Osteocyte (in vitro differentiated cells): ENCODE data around the gene PPY. TPM values are rescaled to one million over a fixed set of nuclear protein-coding genes. Genes with fewer than 3 reads are reported as not detected.
"Not testable (repeated sequence)": the region's sequence is repeated elsewhere in the genome, so short reads cannot be mapped to it uniquely, and the experiment has no call there.

Experiments
- DNase-seq: peaks from one replicate; pipeline ENCODE4 v3.0.0; 2021; ENCODE audit warnings: mixed read lengths; ENCODE audit not compliant: unreplicated experiment; ENCODE audit errors: extremely low spot score
- H3K27ac Mint-ChIP-seq: one replicate; pipeline ENCODE4 v1.8.0; 2021; ENCODE audit warnings: mild to moderate bottlenecking, mixed read lengths; ENCODE audit not compliant: unreplicated experiment
- H3K27me3 Mint-ChIP-seq: one replicate; pipeline ENCODE4 v1.8.0; 2021; ENCODE audit warnings: mixed read lengths; ENCODE audit not compliant: unreplicated experiment
- H3K36me3 Mint-ChIP-seq: one replicate; pipeline ENCODE4 v1.8.0; 2021; ENCODE audit warnings: mixed read lengths; ENCODE audit not compliant: unreplicated experiment
- H3K4me1 Mint-ChIP-seq: one replicate; pipeline ENCODE4 v1.8.0; 2021; ENCODE audit warnings: mixed read lengths; ENCODE audit not compliant: unreplicated experiment
- H3K4me3 Mint-ChIP-seq: one replicate; pipeline ENCODE4 v1.8.0; 2021; ENCODE audit warnings: mild to moderate bottlenecking, moderate library complexity, mixed read lengths; ENCODE audit not compliant: unreplicated experiment
- H3K9me3 Mint-ChIP-seq: one replicate; pipeline ENCODE4 v1.8.0; 2021; ENCODE audit warnings: mixed read lengths; ENCODE audit not compliant: unreplicated experiment
- total RNA-seq: library from RNA; stranded (reverse); gene quantifications from 2 replicates; pipeline ENCODE4 v1.2.1, GENCODE V29; 2021
- TF ChIP-seq, protein P1 (sequence below): fragments of 200-600 bp; sonication (generic); IDR thresholded peaks from 2 replicates; pipeline ENCODE4 v1.5.0; 2021; ENCODE audit warnings: antibody characterized with exemption, mild to moderate bottlenecking, moderate library complexity

The PPY gene
- total RNA-seq, 1 donor from 2014 or later, result not detected

DNA sequence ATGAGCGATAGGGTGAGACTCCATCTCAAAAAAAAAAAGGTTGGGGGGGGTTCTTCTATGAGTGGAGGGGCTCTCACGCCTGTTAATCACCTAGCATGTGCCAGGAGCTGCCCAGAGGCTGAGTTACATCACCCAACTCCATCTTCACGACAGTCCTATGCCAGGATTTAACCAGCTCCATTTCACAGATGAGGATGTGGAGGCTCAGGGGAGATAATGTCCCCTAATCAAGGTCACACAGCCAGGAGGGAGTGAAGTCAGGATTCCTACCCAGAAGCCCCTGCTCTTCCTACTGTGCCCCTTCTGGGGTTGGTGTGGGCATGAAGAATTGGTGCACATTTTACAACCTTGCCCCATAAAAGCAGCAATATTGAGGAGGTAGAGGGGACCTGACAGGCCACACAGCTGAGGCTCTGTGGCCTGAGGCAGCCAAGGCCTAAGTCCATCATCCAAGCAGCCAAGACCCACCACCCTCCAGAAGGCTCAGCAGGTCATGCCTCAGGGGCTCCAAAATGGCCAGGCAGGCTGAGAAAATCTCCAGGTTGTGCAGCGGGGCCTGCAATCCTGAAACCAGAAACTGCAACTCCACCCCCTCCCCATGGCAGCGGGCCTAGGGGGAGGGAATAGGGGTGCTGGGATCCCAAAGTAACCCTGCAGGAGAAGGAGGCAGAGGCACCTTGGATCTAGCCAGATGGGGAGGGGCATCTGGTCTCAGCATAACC is 6.9 kb downstream of the PPY start:
- TF ChIP-seq, protein P1, sequence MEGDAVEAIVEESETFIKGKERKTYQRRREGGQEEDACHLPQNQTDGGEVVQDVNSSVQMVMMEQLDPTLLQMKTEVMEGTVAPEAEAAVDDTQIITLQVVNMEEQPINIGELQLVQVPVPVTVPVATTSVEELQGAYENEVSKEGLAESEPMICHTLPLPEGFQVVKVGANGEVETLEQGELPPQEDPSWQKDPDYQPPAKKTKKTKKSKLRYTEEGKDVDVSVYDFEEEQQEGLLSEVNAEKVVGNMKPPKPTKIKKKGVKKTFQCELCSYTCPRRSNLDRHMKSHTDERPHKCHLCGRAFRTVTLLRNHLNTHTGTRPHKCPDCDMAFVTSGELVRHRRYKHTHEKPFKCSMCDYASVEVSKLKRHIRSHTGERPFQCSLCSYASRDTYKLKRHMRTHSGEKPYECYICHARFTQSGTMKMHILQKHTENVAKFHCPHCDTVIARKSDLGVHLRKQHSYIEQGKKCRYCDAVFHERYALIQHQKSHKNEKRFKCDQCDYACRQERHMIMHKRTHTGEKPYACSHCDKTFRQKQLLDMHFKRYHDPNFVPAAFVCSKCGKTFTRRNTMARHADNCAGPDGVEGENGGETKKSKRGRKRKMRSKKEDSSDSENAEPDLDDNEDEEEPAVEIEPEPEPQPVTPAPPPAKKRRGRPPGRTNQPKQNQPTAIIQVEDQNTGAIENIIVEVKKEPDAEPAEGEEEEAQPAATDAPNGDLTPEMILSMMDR, result no peak
- Mint-ChIP-seq H3K9me3 (no peaks in the 10 kb centered on the region), H3K27ac (no peak overlapping the region), H3K4me1 (peaks cover 5% of the 10 kb centered on the region), H3K27me3 (peaks cover 17% of the 10 kb centered on the region), H3K4me3 (no peak overlapping the region), H3K36me3 (no peaks in the 10 kb centered on the region)
- no peak for DNase-seq

DNA sequence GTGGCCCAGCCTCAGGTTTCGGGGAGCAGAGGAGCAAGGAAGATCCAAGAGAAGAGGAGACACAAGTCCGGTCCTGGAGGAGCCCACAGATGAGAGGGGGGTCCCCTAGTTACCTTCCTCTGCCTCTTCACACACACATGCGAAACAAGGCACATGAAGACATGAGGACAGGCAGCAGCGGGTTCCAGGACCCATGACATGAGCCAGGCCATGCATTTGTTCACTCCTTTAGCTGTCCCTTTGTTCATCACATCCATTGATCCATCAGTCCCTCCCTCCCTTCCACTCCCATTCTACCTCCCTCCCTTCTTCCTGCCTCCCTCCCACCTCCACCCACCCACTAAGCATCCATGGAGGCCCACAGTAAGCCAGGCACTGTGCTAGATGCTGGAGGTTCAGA is 9.4 kb downstream of the PPY start:
- H3K27me3 Mint-ChIP-seq, result peaks cover 24% of the 10 kb centered on the region
- H3K9me3 Mint-ChIP-seq, result no peaks in the 10 kb centered on the region
- no peak overlapping the region for H3K27ac Mint-ChIP-seq
- H3K4me1 Mint-ChIP-seq, result peaks cover 2% of the 10 kb centered on the region
- TF ChIP-seq, protein P1, result no peak
- no peak overlapping the region for H3K4me3 Mint-ChIP-seq
- H3K36me3 Mint-ChIP-seq, result no peaks in the 10 kb centered on the region
- no peak for DNase-seq

DNA sequence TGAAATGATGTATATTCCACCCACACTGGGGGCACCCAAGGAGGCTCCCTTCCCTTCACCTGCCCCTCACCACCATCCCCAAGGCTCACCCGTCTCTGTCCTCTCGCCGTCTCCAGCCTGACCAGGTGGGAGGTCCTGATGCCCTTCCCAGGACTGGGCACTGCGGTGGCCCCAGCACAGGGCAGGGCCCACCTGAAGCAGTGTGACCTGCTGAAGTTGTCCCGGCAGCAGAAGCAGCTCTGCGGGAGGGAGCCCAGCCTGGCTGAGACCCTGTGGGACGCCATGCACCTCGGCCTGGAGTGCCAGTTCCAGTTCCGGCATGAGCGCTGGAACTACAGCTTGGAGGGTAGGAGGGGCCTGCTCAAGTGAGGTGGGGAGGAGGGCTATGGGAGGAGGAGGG is 9.9 kb downstream of the PPY start:
- DNase-seq, result no peak
- Mint-ChIP-seq H3K27ac (no peak overlapping the region), H3K4me3 (no peak overlapping the region), H3K4me1 (peaks cover 2% of the 10 kb centered on the region), H3K36me3 (no peaks in the 10 kb centered on the region), H3K9me3 (no peaks in the 10 kb centered on the region), H3K27me3 (peaks cover 28% of the 10 kb centered on the region)
- TF ChIP-seq, protein P1, result no peak

DNA sequence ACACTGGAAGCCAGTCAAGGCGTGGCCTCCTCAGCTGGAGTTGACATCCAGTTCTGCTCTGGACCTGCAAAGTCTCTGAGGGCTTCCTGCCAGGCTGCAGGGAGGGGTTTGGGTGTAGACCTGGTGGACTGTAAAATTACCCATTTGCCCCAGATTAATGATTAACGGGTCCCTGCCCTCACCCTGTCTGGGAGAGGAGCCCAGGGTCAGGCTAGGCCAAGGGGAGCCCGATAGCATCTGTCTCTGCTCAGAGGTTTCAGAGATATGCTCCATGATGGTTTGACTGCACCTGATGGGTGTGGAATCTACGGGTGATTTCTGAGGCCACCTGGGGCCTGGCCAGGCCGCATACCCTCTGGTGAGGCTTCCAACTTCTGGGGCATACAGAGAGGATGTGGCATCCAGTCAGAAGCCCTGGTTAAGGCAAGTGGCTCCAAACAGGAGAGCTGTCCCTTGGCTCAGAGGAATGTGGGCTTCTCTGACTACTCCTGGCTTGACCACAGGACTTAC is 11.2 kb downstream of the PPY start:
- DNase-seq, result no peak
- H3K27me3 Mint-ChIP-seq, result peaks cover 28% of the 10 kb centered on the region
- no peaks in the 10 kb centered on the region for H3K36me3 Mint-ChIP-seq
- no peak overlapping the region for H3K27ac Mint-ChIP-seq
- TF ChIP-seq, protein P1, result no peak
- no peaks in the 10 kb centered on the region for H3K9me3 Mint-ChIP-seq
- H3K4me1 Mint-ChIP-seq, result peaks cover 2% of the 10 kb centered on the region
- no peak overlapping the region for H3K4me3 Mint-ChIP-seq

DNA sequence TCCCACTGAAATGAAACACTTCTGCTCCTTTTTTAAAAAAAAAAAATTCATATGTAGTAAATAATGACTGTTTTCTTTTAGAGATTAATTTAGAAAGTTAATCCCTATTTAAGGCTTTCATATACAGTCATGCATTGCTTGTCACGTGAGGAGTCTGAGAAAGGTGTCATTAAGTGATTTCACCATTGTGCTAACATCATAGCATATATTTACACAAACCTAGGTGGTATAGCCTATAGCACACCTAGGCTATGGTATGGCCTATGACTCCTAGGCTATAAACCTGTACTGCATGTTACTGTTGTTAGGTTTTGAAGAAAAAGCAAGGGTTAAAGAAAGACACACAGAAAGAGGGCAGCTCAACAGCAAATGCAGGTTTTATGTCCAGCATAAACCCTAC is 13.7 kb downstream of the PPY start:
- Mint-ChIP-seq H3K27me3 (peaks cover 39% of the 10 kb centered on the region), H3K4me1 (no peaks in the 10 kb centered on the region), H3K36me3 (no peaks in the 10 kb centered on the region), H3K27ac (no peak overlapping the region), H3K4me3 (no peak overlapping the region), H3K9me3 (no peaks in the 10 kb centered on the region)
- DNase-seq, result no peak
- TF ChIP-seq, protein P1, result no peak

DNA sequence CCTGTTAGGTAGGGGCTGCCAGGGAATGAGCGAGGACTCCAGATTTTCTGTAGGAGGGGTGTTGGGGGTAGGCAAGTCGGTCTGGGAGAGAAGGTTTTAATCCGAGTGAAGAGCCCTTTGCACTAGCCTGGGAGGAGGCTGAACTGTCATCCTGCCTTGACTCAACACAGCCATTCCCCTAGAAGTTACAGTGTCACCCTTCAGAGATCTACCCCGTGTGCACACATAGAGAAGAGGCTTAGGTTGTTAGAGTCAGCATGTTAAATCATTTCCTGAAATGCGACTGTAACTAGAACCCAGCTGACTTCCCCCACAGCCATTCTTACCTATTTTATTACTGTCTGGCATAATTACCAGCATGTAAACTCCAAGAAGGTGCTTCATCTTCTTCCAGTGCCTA is 14.3 kb downstream of the PPY start:
- not testable (repeated sequence) for H3K4me3 Mint-ChIP-seq
- H3K27me3 Mint-ChIP-seq, result peaks cover 46% of the 10 kb centered on the region

More for the DNA sequence above, 14.3 kb downstream of the PPY start:
- not testable (repeated sequence) for H3K9me3 Mint-ChIP-seq, H3K4me1 Mint-ChIP-seq, H3K27ac Mint-ChIP-seq, DNase-seq, H3K36me3 Mint-ChIP-seq
